Peyer's patch (tissue), 4 donors: ENCODE measurements around the gene PTPRU.

Experiments used
- CTCF ChIP-seq, 6 experiments: fragments of 450-650 bp in 4 of 6; fragments of 200-600 bp in 2 of 6; sonication (generic) in 1 of 6; IDR thresholded peaks; one replicate each; pipeline ENCODE4 v1.5.1; 2017 to 2019; ENCODE audit warnings: antibody characterized with exemption in 6 of 6, mild to moderate bottlenecking in 3 of 6, moderate library complexity in 1 of 6
- POLR2A ChIP-seq, 2 donors: fragments of 450-650 bp; IDR thresholded peaks; one replicate each; pipeline ENCODE4 v1.5.1; 2017; ENCODE audit warnings: antibody characterized with exemption in 2 of 2, mild to moderate bottlenecking in 2 of 2, moderate library complexity in 2 of 2

- TF ChIP-seq CTCF (IDR thresholded peaks at IDR 0.05) (no peak), POLR2A (IDR thresholded peaks at IDR 0.05) (no peak)
Measured at GRCh38 chr1:29281571-29281970, 45.2 kb downstream of the PTPRU start.
